HAP-1 (cell line): ENCODE data around the gene EPHX1.
A peak's percentile ranks its signal among the peaks of the same experiment; 100 is the strongest.

Experiments used
- DNase-seq, 2 experiments: peaks; one replicate each; pipeline ENCODE4 v3.0.0-alpha.2; 2016 to 2020; ENCODE audit warnings: low spot score in 2 of 2
- H3K27me3 ChIP-seq: fragments of 250-450 bp; sonication (Bioruptor Pico); 2 replicates; pipeline ENCODE4 v1.5.1; 2020; ENCODE audit warnings: low read depth, mild to moderate bottlenecking, moderate library complexity
- H3K36me3 ChIP-seq: fragments of 250-450 bp; sonication (Bioruptor Pico); replicated peaks from 2 replicates; pipeline ENCODE4 v1.5.1; 2020; ENCODE audit warnings: mild to moderate bottlenecking
- H3K4me1 ChIP-seq: fragments of 250-450 bp; sonication (Bioruptor Pico); 2 replicates; pipeline ENCODE4 v1.5.1; 2020; ENCODE audit warnings: mild to moderate bottlenecking
- H3K4me3 ChIP-seq: fragments of 250-450 bp; sonication (Bioruptor Pico); 2 replicates; pipeline ENCODE4 v1.5.1; 2020; ENCODE audit warnings: mild to moderate bottlenecking, moderate library complexity
- H3K9me3 ChIP-seq: fragments of 250-450 bp; sonication (Bioruptor Pico); 2 replicates; pipeline ENCODE4 v1.5.1; 2020; ENCODE audit warnings: mild to moderate bottlenecking, moderate library complexity
- in situ Hi-C: fragments of 300-500 bp; cut with MboI; formaldehyde crosslinking; loops from 3 replicates; pipeline ENCODE4 v1.14.3; 2020; ENCODE audit warnings: low sequenced_read_pairs, inconsistent platforms, mixed read lengths

EPHX1 gene

GRCh38 chr1:225875044-225875815, 65.3 kb downstream of the EPHX1 start:
- Histone ChIP-seq H3K4me1 (peaks cover under 1% of the 10 kb centered on the region), H3K27me3 (no peaks in the 10 kb centered on the region), H3K4me3 (no peak overlapping the region), H3K36me3 (peaks cover 22% of the 10 kb centered on the region), H3K9me3 (no peaks in the 10 kb centered on the region)
- no peak for DNase-seq
- in situ Hi-C loops: no loop called here

- DNase-seq: no peak
- no peaks in the 10 kb centered on the region for H3K27me3 ChIP-seq
- H3K36me3 ChIP-seq: peaks cover 15% of the 10 kb centered on the region
- peaks cover 12% of the 10 kb centered on the region for H3K4me1 ChIP-seq
- in situ Hi-C loops: no loop called here
- H3K4me3 ChIP-seq: no peak overlapping the region
- H3K9me3 ChIP-seq: no peaks in the 10 kb centered on the region
These were observed 67.1 kb downstream of the EPHX1 start for GRCh38 chr1:225876900-225877510.

- peak in 1 of 2 experiments; percentile 75 for DNase-seq
- no peaks in the 10 kb centered on the region for H3K9me3 ChIP-seq
- in situ Hi-C loops: no loop called here
- no peak overlapping the region for H3K4me3 ChIP-seq
- H3K4me1 ChIP-seq: peaks cover 12% of the 10 kb centered on the region
- peaks cover 15% of the 10 kb centered on the region for H3K36me3 ChIP-seq
- H3K27me3 ChIP-seq: no peaks in the 10 kb centered on the region
These were observed 67.7 kb downstream of the EPHX1 start for GRCh38 chr1:225877580-225877979.

GRCh38 chr1:225878282-225878681, 68.4 kb downstream of the EPHX1 start:
- no peak for DNase-seq
- in situ Hi-C loops: no loop called here
- H3K27me3 ChIP-seq: no peaks in the 10 kb centered on the region
- H3K9me3 ChIP-seq: no peaks in the 10 kb centered on the region
- H3K4me3 ChIP-seq: no peak overlapping the region
- H3K36me3 ChIP-seq: peaks cover 15% of the 10 kb centered on the region
- H3K4me1 ChIP-seq: peaks cover 12% of the 10 kb centered on the region

- no peaks in the 10 kb centered on the region for H3K9me3 ChIP-seq
- no peak overlapping the region for H3K4me3 ChIP-seq
- in situ Hi-C loops: no loop called here
- H3K36me3 ChIP-seq: peaks cover 10% of the 10 kb centered on the region
- peaks cover 12% of the 10 kb centered on the region for H3K4me1 ChIP-seq
- H3K27me3 ChIP-seq: no peaks in the 10 kb centered on the region
- DNase-seq: no peak
These were observed 69.7 kb downstream of the EPHX1 start for GRCh38 chr1:225879521-225880221.

- H3K27me3 ChIP-seq: no peaks in the 10 kb centered on the region
- no peaks in the 10 kb centered on the region for H3K9me3 ChIP-seq
- no peak for DNase-seq
- H3K36me3 ChIP-seq: peaks cover 10% of the 10 kb centered on the region
- H3K4me3 ChIP-seq: no peak overlapping the region
- peaks cover 12% of the 10 kb centered on the region for H3K4me1 ChIP-seq
- in situ Hi-C loops: no loop called here
These were observed 70.3 kb downstream of the EPHX1 start for GRCh38 chr1:225880222-225880588.

- Histone ChIP-seq H3K9me3 (no peaks in the 10 kb centered on the region), H3K4me3 (no peak overlapping the region), H3K4me1 (peaks cover 12% of the 10 kb centered on the region), H3K27me3 (no peaks in the 10 kb centered on the region), H3K36me3 (peaks cover 10% of the 10 kb centered on the region)
- no peak for DNase-seq
- in situ Hi-C loops: no loop called here
These were observed 70.7 kb downstream of the EPHX1 start for GRCh38 chr1:225880636-225881035.

- peak overlapping the region; percentile 73 for H3K4me3 ChIP-seq
- H3K9me3 ChIP-seq: no peaks in the 10 kb centered on the region
- peaks cover 10% of the 10 kb centered on the region for H3K36me3 ChIP-seq
- no peaks in the 10 kb centered on the region for H3K27me3 ChIP-seq
- in situ Hi-C loops: no loop called here
- H3K4me1 ChIP-seq: peaks cover 12% of the 10 kb centered on the region
- peak; percentile 56 to 60 for DNase-seq
These were observed 71.4 kb downstream of the EPHX1 start for GRCh38 chr1:225881081-225881958.

- Histone ChIP-seq H3K4me1 (peaks cover 12% of the 10 kb centered on the region), H3K4me3 (peak within 1 kb of the TSS; percentile 73), H3K36me3 (peaks cover 7% of the 10 kb centered on the region; the same call in 1 of the 2 replicates), H3K27me3 (no peaks in the 10 kb centered on the region), H3K9me3 (no peaks in the 10 kb centered on the region)
- DNase-seq: peak; percentile 91 to 95
- in situ Hi-C loops: no loop called here
These were observed 72.2 kb downstream of the EPHX1 start, which contains the start of gene TMEM63A for GRCh38 chr1:225881959-225882693. TSS of gene TMEM63A (minus strand) at chr1:225882380. CDS start at chr1:225877580, 4,800 bp downstream.

GRCh38 chr1:225882694-225883615, 73.0 kb downstream of the EPHX1 start:
- Histone ChIP-seq H3K4me3 (peak overlapping the region; percentile 73), H3K36me3 (peaks cover 1% of the 10 kb centered on the region; the same call in 1 of the 2 replicates), H3K27me3 (no peaks in the 10 kb centered on the region), H3K9me3 (no peaks in the 10 kb centered on the region), H3K4me1 (peaks cover 12% of the 10 kb centered on the region)
- DNase-seq: peak; percentile 19 to 57
- in situ Hi-C loops: no loop called here

- Histone ChIP-seq H3K36me3 (no peaks in the 10 kb centered on the region), H3K4me3 (no peak overlapping the region), H3K9me3 (no peaks in the 10 kb centered on the region), H3K27me3 (no peaks in the 10 kb centered on the region), H3K4me1 (peaks cover 12% of the 10 kb centered on the region)
- no peak for DNase-seq
- in situ Hi-C loops: no loop called here
These were observed 73.8 kb downstream of the EPHX1 start for GRCh38 chr1:225883616-225884265.

- Histone ChIP-seq H3K27me3 (no peaks in the 10 kb centered on the region), H3K4me3 (no peak overlapping the region), H3K4me1 (peaks cover 11% of the 10 kb centered on the region), H3K9me3 (no peaks in the 10 kb centered on the region), H3K36me3 (no peaks in the 10 kb centered on the region)
- in situ Hi-C loops: no loop called here
- no peak for DNase-seq
These were observed 75.4 kb downstream of the EPHX1 start for GRCh38 chr1:225885336-225885735.
